Natural killer cell (primary cell): ENCODE results near the gene MAP3K14. TPM values are rescaled to one million over a fixed set of nuclear protein-coding genes. Genes with fewer than 3 reads are reported as not detected.
A peak's percentile ranks its signal among the peaks of the same experiment; 100 is the strongest.

ENCODE experiments used
- ATAC-seq, 3 donors: fragments of 150-1000 bp in 2 of 3; fragments of 200-7000 bp in 1 of 3; cut with Tn5 transposase; 1 replicate in 1 of 3; 2 replicates in 2 of 3; pipeline ENCODE4 v1.10.0; 2021; ENCODE audit warnings: mild to moderate bottlenecking in 2 of 3, moderate library complexity in 2 of 3
- DNase-seq, 2 donors: peaks; one replicate each; pipeline versions ENCODE4 v3.0.0 to v3.0.0-alpha.2; 2013 to 2021; ENCODE audit warnings: mixed read lengths in 1 of 2
- H3K27ac ChIP-seq: one replicate; pipeline ENCODE4 v1.5.1; 2013; ENCODE audit warnings: mild to moderate bottlenecking, low read length
- H3K27me3 ChIP-seq: one replicate; pipeline ENCODE4 v1.6.1; 2013; ENCODE audit warnings: low read length; ENCODE audit not compliant: control insufficient read depth, insufficient read depth
- H3K36me3 ChIP-seq: one replicate; pipeline ENCODE4 v1.6.1; 2013; ENCODE audit warnings: low read length; ENCODE audit not compliant: control insufficient read depth, insufficient read depth
- H3K4me1 ChIP-seq: one replicate; pipeline ENCODE4 v1.6.1; 2013; ENCODE audit warnings: low read length; ENCODE audit not compliant: control insufficient read depth, insufficient read depth
- H3K4me3 ChIP-seq: one replicate; pipeline ENCODE4 v1.5.1; 2013; ENCODE audit warnings: low read length
- H3K9me3 ChIP-seq: one replicate; pipeline ENCODE4 v1.6.1; 2013; ENCODE audit warnings: low read length; ENCODE audit not compliant: control insufficient read depth, insufficient read depth
- H3K27ac Mint-ChIP-seq, 2 donors: one replicate each; pipeline ENCODE4 v1.8.0; 2022; ENCODE audit warnings: mild to moderate bottlenecking in 2 of 2, mixed read lengths in 2 of 2, moderate library complexity in 1 of 2
- H3K27me3 Mint-ChIP-seq, 2 donors: one replicate each; pipeline ENCODE4 v1.8.0; 2022; ENCODE audit warnings: low read depth in 2 of 2, mixed read lengths in 2 of 2
- H3K36me3 Mint-ChIP-seq: one replicate; pipeline ENCODE4 v1.8.0; 2022; ENCODE audit warnings: mixed read lengths
- H3K4me1 Mint-ChIP-seq, 2 donors: one replicate each; pipeline ENCODE4 v1.8.0; 2022; ENCODE audit warnings: mixed read lengths in 2 of 2
- H3K4me3 Mint-ChIP-seq: one replicate; pipeline ENCODE4 v1.8.0; 2022; ENCODE audit warnings: mild to moderate bottlenecking, moderate library complexity, mixed read lengths
- H3K9me3 Mint-ChIP-seq, 2 donors: one replicate each; pipeline ENCODE4 v1.8.0; 2022; ENCODE audit warnings: mixed read lengths in 2 of 2
- CTCF ChIP-seq: fragments of 200-600 bp; IDR thresholded peaks from one replicate; pipeline ENCODE4 v1.8.0; 2022; ENCODE audit warnings: antibody characterized with exemption
- WGBS: methylation state at CpG from one replicate; pipeline ENCODE4 v1.1.7; 2013; ENCODE audit warnings: missing lambda C conversion rate; ENCODE audit not compliant: insufficient coverage; 5-methylcytosine and 5-hydroxymethylcytosine counted together
- intact Hi-C: fragments of 100-400 bp; cut with micrococcal nuclease; formaldehyde crosslinking; loops from one replicate; pipeline ENCODE4 v1.14.2; 2022
- total RNA-seq, 4 donors: library from RNA; stranded (reverse); fragments of 120-200 nt in 1 of 4; gene quantifications; one replicate each; pipeline versions ENCODE4 v1.2.3 to v1.2.4, GENCODE V29; 2013 to 2022

The MAP3K14 gene
- total RNA-seq, 3 donors from 2014 or later (not counting 1 experiment from before 2014, with no cell fraction given) = 28.0 to 31.9 (median 31.6) TPM

GRCh38 chr17:45222014-45222288, 94.9 kb downstream of the MAP3K14 start:
- H3K27ac ChIP-seq = peak overlapping the region; percentile 94
- H3K4me3 ChIP-seq = peak overlapping the region; percentile 92

DNA sequence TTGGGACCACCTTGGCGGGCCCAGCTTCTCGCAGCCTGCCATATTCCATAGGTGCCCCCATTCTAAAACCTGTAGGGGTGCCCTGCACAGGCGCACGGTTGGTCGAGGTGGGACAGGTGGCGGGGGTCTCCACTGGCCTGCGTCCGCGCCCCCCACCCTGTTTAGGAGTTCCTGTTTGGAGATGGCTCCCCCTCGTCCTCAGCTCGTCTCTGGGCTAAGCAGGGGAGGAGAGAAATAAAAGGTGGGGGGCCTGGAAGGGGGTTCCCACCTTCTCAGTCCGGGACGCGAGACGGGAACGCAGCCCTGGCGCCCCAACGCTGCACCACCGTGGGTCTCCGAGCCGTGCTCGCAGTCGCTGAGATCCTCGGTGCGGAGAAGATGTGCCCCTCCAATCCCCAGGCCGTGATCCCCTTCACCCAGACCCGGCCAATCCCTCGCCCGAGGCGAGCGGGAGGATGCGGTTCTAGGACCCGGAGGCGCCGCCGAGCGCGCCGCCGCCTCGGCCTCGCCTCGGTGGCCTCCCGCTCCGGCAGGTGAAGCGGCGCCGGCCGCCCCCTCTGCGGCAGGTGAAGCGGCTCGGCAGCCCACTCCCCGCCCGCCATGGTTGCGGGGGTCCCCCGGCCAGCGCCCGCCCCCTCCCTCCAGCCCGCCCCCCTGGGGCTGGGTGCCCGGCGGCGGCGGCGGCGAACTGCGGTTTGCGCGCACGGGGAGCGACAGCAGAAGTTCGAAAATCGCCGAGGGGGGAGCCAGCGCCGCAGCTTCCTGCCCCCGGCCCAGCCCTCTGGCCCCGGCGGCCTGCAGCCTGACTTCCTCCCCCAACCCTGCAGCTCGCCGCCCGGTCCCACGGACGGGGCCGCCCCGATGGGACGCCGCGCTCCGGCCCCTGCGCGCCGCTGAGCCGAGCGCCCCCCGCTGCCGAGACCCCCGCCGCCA, 95.5 kb downstream of the MAP3K14 start, which contains the start of gene FMNL1:
Gene FMNL1, plus strand, starts transcription at position 805 of the 933 bp plus-strand sequence. CDS start 240 bp downstream, outside the sequence.
- peak within 1 kb of the TSS; percentile 92 for H3K4me3 ChIP-seq
- Mint-ChIP-seq H3K27ac (peak within 1 kb of the TSS; percentile 99), H3K9me3 (no peaks in the 10 kb centered on the region), H3K4me3 (peak within 1 kb of the TSS; percentile 98), H3K27me3 (no peaks in the 10 kb centered on the region), H3K36me3 (no peaks in the 10 kb centered on the region), H3K4me1 (peaks cover 64 to 65% of the 10 kb centered on the region in 2 donors)
- no peaks in the 10 kb centered on the region for H3K9me3 ChIP-seq
- DNase-seq (peak; percentile 79), ATAC-seq (peak; percentile 10 to 52 (median 40))
- H3K27me3 ChIP-seq = no peaks in the 10 kb centered on the region
- H3K27ac ChIP-seq = peak within 1 kb of the TSS; percentile 94
- no peak for TF ChIP-seq CTCF
- peaks cover 4% of the 10 kb centered on the region for H3K36me3 ChIP-seq
- WGBS = 1% methylated on average over 98 of the region's 98 CpGs
- intact Hi-C loops = loop anchor here (1.0 to 10.0 kb wide), 2 partner anchors 8 to 1857 kb away; no protein-coding TSS in a partner anchor
- peaks cover 62% of the 10 kb centered on the region for H3K4me1 ChIP-seq

More at GRCh38 chr17:45222014-45222288, 94.9 kb downstream of the MAP3K14 start:
- H3K4me1 Mint-ChIP-seq = peaks cover 70 to 71% of the 10 kb centered on the region in 2 donors
- H3K36me3 ChIP-seq = no peaks in the 10 kb centered on the region
- no peaks in the 10 kb centered on the region for H3K9me3 Mint-ChIP-seq
- no peak for TF ChIP-seq CTCF
- ATAC-seq (no peak), DNase-seq (no peak)
- H3K4me1 ChIP-seq = peaks cover 68% of the 10 kb centered on the region
- under 1% methylated on average over 38 of the region's 38 CpGs for WGBS
- no peaks in the 10 kb centered on the region for H3K36me3 Mint-ChIP-seq
- intact Hi-C loops = loop anchor here (10.0 kb wide), 1 partner anchor 1857 kb away; no protein-coding TSS in a partner anchor
- peak overlapping the region; percentile 99 for H3K27ac Mint-ChIP-seq
- H3K9me3 ChIP-seq = no peaks in the 10 kb centered on the region
- peak overlapping the region; percentile 98 for H3K4me3 Mint-ChIP-seq
- H3K27me3 ChIP-seq = no peaks in the 10 kb centered on the region
- H3K27me3 Mint-ChIP-seq = no peaks in the 10 kb centered on the region

DNA sequence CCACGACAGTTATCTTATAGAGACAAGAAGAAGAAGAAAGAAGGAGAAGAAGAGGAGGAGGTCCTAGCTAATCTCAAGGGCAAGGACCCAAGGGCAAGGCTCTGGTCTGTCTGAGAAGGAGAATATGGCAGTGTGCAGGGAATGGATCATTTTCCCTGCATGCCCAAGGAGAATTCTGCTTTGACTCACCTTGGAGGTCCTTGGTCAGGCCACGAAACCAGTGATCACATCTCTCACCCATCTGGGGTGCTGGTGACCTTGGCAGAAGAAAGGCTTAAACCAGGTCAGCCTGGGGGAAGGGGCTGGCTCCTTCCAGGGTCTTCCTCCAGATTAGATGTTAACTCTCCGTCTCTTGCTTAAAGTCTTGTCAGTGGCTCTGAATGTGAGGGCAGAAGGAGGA, 96.7 kb downstream of the MAP3K14 start:
- peaks cover 52% of the 10 kb centered on the region in 2 donors for H3K4me1 Mint-ChIP-seq
- peaks cover 50% of the 10 kb centered on the region for H3K4me1 ChIP-seq

More for the DNA sequence above, 96.7 kb downstream of the MAP3K14 start:
- peak overlapping the region; percentile 52 to 76 for H3K27ac Mint-ChIP-seq
- 75% methylated on average over 3 of the region's 3 CpGs for WGBS
- no peaks in the 10 kb centered on the region for H3K27me3 Mint-ChIP-seq
- peak overlapping the region; percentile 69 for H3K27ac ChIP-seq
- peak overlapping the region; percentile 81 for H3K4me3 Mint-ChIP-seq
- no peaks in the 10 kb centered on the region for H3K9me3 ChIP-seq
- H3K36me3 ChIP-seq = peaks cover 8% of the 10 kb centered on the region
- H3K36me3 Mint-ChIP-seq = no peaks in the 10 kb centered on the region
- no peak for TF ChIP-seq CTCF
- no peak for ATAC-seq
- no peaks in the 10 kb centered on the region for H3K9me3 Mint-ChIP-seq
- no peak for DNase-seq
- no peak overlapping the region for H3K4me3 ChIP-seq
- intact Hi-C loops = loop anchor here (10.0 kb wide), 1 partner anchor 1855 kb away; no protein-coding TSS in a partner anchor
- H3K27me3 ChIP-seq = no peaks in the 10 kb centered on the region
